HL-60 (cell line): ENCODE data around the gene RCBTB2.

Experiments used
- GABPA ChIP-seq: IDR thresholded peaks from 2 replicates; pipeline ENCODE4 v1.6.1; 2012; ENCODE audit warnings: low read depth
- POLR2AphosphoS5 ChIP-seq: IDR thresholded peaks from 2 replicates; pipeline ENCODE4 v1.6.1; 2012; ENCODE audit warnings: low read depth
- TF ChIP-seq, protein P1 (sequence below): IDR thresholded peaks from one replicate; pipeline ENCODE4 v1.5.1; 2011; ENCODE audit warnings: low read length, control low read depth, inconsistent platforms; ENCODE audit not compliant: insufficient read depth
- TF ChIP-seq, protein P2 (sequence below): IDR thresholded peaks from 2 replicates; pipeline ENCODE4 v1.6.1; 2012; ENCODE audit warnings: low read depth; ENCODE audit not compliant: insufficient replicate concordance

DNA sequence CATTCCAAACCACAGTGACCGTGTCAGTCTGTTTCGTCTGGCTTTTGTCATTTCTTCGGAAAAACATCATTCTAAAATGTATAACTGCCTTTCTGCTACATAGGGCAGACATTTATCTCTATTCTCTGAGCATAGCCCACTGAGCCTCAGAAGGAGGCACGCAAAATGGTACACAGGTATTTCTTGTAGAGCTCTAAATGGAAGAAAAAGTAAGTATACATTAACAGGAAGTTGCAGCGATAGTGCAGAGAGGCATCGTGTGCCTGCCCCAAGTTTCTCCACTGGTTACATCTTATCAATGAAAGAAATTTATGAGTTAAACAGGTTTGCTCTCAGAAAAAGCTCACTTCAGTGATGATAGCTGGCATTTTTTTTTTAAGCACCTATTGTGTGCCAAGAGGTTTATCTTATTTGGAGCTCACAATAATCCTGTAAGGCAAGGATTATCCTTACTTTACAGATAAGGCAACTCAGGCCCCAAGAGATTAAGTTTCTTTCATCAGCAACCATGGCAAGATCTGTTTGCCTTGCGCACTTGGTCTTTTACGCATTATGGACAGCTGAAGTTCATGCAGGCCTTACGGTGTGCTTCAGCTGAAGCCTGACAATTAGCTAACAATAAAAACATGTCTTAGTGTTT lies 1.2 kb upstream of the RCBTB2 start:
- TF ChIP-seq POLR2AphosphoS5 (no peak), GABPA (no peak)
- TF ChIP-seq, protein P1, sequence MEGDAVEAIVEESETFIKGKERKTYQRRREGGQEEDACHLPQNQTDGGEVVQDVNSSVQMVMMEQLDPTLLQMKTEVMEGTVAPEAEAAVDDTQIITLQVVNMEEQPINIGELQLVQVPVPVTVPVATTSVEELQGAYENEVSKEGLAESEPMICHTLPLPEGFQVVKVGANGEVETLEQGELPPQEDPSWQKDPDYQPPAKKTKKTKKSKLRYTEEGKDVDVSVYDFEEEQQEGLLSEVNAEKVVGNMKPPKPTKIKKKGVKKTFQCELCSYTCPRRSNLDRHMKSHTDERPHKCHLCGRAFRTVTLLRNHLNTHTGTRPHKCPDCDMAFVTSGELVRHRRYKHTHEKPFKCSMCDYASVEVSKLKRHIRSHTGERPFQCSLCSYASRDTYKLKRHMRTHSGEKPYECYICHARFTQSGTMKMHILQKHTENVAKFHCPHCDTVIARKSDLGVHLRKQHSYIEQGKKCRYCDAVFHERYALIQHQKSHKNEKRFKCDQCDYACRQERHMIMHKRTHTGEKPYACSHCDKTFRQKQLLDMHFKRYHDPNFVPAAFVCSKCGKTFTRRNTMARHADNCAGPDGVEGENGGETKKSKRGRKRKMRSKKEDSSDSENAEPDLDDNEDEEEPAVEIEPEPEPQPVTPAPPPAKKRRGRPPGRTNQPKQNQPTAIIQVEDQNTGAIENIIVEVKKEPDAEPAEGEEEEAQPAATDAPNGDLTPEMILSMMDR, result no peak
- TF ChIP-seq, protein P2, sequence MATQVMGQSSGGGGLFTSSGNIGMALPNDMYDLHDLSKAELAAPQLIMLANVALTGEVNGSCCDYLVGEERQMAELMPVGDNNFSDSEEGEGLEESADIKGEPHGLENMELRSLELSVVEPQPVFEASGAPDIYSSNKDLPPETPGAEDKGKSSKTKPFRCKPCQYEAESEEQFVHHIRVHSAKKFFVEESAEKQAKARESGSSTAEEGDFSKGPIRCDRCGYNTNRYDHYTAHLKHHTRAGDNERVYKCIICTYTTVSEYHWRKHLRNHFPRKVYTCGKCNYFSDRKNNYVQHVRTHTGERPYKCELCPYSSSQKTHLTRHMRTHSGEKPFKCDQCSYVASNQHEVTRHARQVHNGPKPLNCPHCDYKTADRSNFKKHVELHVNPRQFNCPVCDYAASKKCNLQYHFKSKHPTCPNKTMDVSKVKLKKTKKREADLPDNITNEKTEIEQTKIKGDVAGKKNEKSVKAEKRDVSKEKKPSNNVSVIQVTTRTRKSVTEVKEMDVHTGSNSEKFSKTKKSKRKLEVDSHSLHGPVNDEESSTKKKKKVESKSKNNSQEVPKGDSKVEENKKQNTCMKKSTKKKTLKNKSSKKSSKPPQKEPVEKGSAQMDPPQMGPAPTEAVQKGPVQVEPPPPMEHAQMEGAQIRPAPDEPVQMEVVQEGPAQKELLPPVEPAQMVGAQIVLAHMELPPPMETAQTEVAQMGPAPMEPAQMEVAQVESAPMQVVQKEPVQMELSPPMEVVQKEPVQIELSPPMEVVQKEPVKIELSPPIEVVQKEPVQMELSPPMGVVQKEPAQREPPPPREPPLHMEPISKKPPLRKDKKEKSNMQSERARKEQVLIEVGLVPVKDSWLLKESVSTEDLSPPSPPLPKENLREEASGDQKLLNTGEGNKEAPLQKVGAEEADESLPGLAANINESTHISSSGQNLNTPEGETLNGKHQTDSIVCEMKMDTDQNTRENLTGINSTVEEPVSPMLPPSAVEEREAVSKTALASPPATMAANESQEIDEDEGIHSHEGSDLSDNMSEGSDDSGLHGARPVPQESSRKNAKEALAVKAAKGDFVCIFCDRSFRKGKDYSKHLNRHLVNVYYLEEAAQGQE, result no peak
